HG02798 (cell line): Measurements from ENCODE around the gene MAP3K8.
A peak's percentile ranks its signal among the peaks of the same experiment; 100 is the strongest.
"Not testable (repeated sequence)": the region's sequence is repeated elsewhere in the genome, so short reads cannot be mapped to it uniquely, and the experiment has no call there.

ENCODE experiments used
- ATAC-seq: cut with Tn5 transposase; IDR thresholded peaks from one replicate; pipeline ENCODE4 v1.9.1; 2021; ENCODE audit warnings: mild to moderate bottlenecking; ENCODE audit not compliant: unreplicated experiment, poor library complexity

The MAP3K8 gene

GRCh38 chr10:30422151-30422695 is 11.8 kb upstream of the MAP3K8 start:
- ATAC-seq, result no peak

- ATAC-seq, result no peak
Measured at GRCh38 chr10:30422981-30423654, 10.9 kb upstream of the MAP3K8 start.

- ATAC-seq, result not testable (repeated sequence)
Measured at GRCh38 chr10:30423655-30424275, 10.2 kb upstream of the MAP3K8 start.

- ATAC-seq, result no peak
Measured at GRCh38 chr10:30425336-30426075, 8.5 kb upstream of the MAP3K8 start.

- no peak for ATAC-seq
Measured at GRCh38 chr10:30430544-30431298, 3.3 kb upstream of the MAP3K8 start.

- ATAC-seq, result no peak
Measured at GRCh38 chr10:30431435-30431911, 2.5 kb upstream of the MAP3K8 start.

- ATAC-seq, result peak; percentile 4
Measured at GRCh38 chr10:30432622-30433305, 1.2 kb upstream of the MAP3K8 start.

- ATAC-seq, result peak; percentile 29
Measured at GRCh38 chr10:30433306-30433729, 666 bp upstream of the MAP3K8 start.

GRCh38 chr10:30434273-30435072 is 489 bp downstream of the MAP3K8 start:
- ATAC-seq, result peak; percentile 56

GRCh38 chr10:30435073-30435422 is 1.1 kb downstream of the MAP3K8 start:
- ATAC-seq, result no peak

- ATAC-seq, result not testable (repeated sequence)
Measured at GRCh38 chr10:30435499-30436167, 1.6 kb downstream of the MAP3K8 start.

GRCh38 chr10:30436191-30436611 is 2.2 kb downstream of the MAP3K8 start:
- ATAC-seq, result no peak

GRCh38 chr10:30436671-30437030 is 2.7 kb downstream of the MAP3K8 start:
- no peak for ATAC-seq

- ATAC-seq, result no peak
Measured at GRCh38 chr10:30437031-30437841, 3.3 kb downstream of the MAP3K8 start.

GRCh38 chr10:30438021-30438850 is 4.3 kb downstream of the MAP3K8 start:
- no peak for ATAC-seq

- no peak for ATAC-seq
Measured at GRCh38 chr10:30439931-30440330, 5.9 kb downstream of the MAP3K8 start.
